HFFc6 (cell line): ENCODE data around the gene PCDH15. TPM values are rescaled to one million over a fixed set of nuclear protein-coding genes. Genes with fewer than 3 reads are reported as not detected.

Experiments used
- DNase-seq: peaks from one replicate; pipeline ENCODE4 v3.0.0-alpha.2; 2018
- H3K27ac Mint-ChIP-seq: 2 replicates; pipeline ENCODE4 v1.8.0; 2020; ENCODE audit warnings: mild to moderate bottlenecking, mixed read lengths
- H3K27me3 Mint-ChIP-seq: 2 replicates; pipeline ENCODE4 v1.8.0; 2021; ENCODE audit warnings: mild to moderate bottlenecking, moderate library complexity, mixed read lengths; ENCODE audit not compliant: insufficient read depth
- H3K36me3 Mint-ChIP-seq: 2 replicates; pipeline ENCODE4 v1.8.0; 2021; ENCODE audit warnings: low read depth, mixed read lengths
- H3K4me1 Mint-ChIP-seq: 2 replicates; pipeline ENCODE4 v1.8.0; 2020; ENCODE audit warnings: low read depth, mixed read lengths
- H3K4me3 Mint-ChIP-seq: 2 replicates; pipeline ENCODE4 v1.8.0; 2020; ENCODE audit warnings: mild to moderate bottlenecking, moderate library complexity, mixed read lengths
- H3K9me3 Mint-ChIP-seq: 2 replicates; pipeline ENCODE4 v1.8.0; 2020; ENCODE audit warnings: mild to moderate bottlenecking, mixed read lengths
- CTCF ChIP-seq: fragments of 200-600 bp; sonication (generic); IDR thresholded peaks from 2 replicates; pipeline ENCODE4 v1.5.0; 2021; ENCODE audit warnings: antibody characterized with exemption, mild to moderate bottlenecking
- long read RNA-seq: library from polyadenylated mRNA; unstranded; transcript quantifications from one replicate; pipeline ENCODE4 v2.0.0, GENCODE V29; 2019
- total RNA-seq, 6 experiments: library from RNA; stranded (reverse); fragmentation: NEBNext Ultra II Directional; extraction: Animal tissue kit (Norgen Biotek cat#: 25700); gene quantifications; 2 replicates in 1 of 6; 3 replicates in 5 of 6; pipeline ENCODE4 v1.2.3, GENCODE V29; 2021

Gene PCDH15
- not detected for total RNA-seq
- long read RNA-seq, result 0 reads

DNA sequence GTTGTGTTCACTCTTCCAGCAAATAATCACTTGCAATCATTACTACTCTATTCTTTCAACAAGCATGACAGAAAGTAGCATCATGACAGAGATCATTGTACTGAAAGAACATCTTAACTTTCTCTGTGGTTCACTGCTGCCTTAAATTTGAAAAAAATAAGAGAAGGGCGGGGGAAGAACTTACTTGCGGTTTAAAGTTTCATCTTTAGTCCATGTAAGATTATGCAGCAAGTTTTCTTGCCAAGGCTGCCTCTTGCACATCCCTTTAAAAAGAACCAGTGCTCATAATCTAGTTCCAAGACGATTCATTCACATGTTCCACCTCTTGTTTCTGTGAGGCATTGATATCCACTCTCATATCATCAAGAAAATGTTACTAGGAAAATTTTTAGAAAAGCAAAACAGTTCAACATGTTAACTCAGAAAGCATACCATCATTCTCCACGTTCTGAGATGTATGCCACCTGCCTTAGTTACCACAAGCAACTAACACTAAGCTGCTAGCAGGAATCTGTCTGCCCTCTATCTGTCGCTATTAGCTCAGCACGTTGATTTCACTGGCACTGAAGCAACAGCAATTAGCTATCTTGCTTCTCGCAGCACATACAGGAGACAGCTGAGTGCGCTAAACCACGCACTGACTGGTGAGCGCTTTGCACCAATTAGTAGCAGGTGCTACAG, at the start of gene PCDH15:
PCDH15 (minus strand) TSS at position 491 of the 681 bp plus-strand sequence. CDS start 136,969 bp downstream, outside the sequence.
- Mint-ChIP-seq H3K4me1 (no peaks in the 10 kb centered on the region), H3K36me3 (no peaks in the 10 kb centered on the region), H3K27me3 (peaks cover 1% of the 10 kb centered on the region; the same call in 1 of the 2 replicates), H3K9me3 (peaks cover 21% of the 10 kb centered on the region), H3K4me3 (no peak within 1 kb of the TSS), H3K27ac (no peak within 1 kb of the TSS)
- TF ChIP-seq CTCF, result no peak
- DNase-seq, result no peak

GRCh38 chr10:54843932-54844331, 42.9 kb upstream of the PCDH15 start:
- Mint-ChIP-seq H3K9me3 (peaks cover 20% of the 10 kb centered on the region), H3K36me3 (no peaks in the 10 kb centered on the region), H3K4me1 (no peaks in the 10 kb centered on the region), H3K27me3 (no peaks in the 10 kb centered on the region), H3K4me3 (no peak overlapping the region), H3K27ac (no peak overlapping the region)
- no peak for DNase-seq
- TF ChIP-seq CTCF, result no peak

GRCh38 chr10:54843085-54843646, 42.1 kb upstream of the PCDH15 start:
- no peaks in the 10 kb centered on the region for H3K36me3 Mint-ChIP-seq
- H3K9me3 Mint-ChIP-seq, result peaks cover 22% of the 10 kb centered on the region
- no peak overlapping the region for H3K4me3 Mint-ChIP-seq
- no peaks in the 10 kb centered on the region for H3K4me1 Mint-ChIP-seq
- no peak for TF ChIP-seq CTCF
- no peak overlapping the region for H3K27ac Mint-ChIP-seq
- no peaks in the 10 kb centered on the region for H3K27me3 Mint-ChIP-seq
- DNase-seq, result no peak

GRCh38 chr10:54837479-54837878, 36.4 kb upstream of the PCDH15 start:
- no peak for TF ChIP-seq CTCF
- H3K36me3 Mint-ChIP-seq, result no peaks in the 10 kb centered on the region

GRCh38 chr10:54833029-54833428, 32.0 kb upstream of the PCDH15 start:
- TF ChIP-seq CTCF, result no peak
- H3K36me3 Mint-ChIP-seq, result no peaks in the 10 kb centered on the region
- H3K4me3 Mint-ChIP-seq, result no peak overlapping the region
- no peak overlapping the region for H3K27ac Mint-ChIP-seq
- DNase-seq, result no peak
- H3K27me3 Mint-ChIP-seq, result no peaks in the 10 kb centered on the region
- H3K4me1 Mint-ChIP-seq, result no peaks in the 10 kb centered on the region
- peaks cover 12% of the 10 kb centered on the region for H3K9me3 Mint-ChIP-seq

More at GRCh38 chr10:54837479-54837878, 36.4 kb upstream of the PCDH15 start:
- Mint-ChIP-seq H3K9me3 (peaks cover 30% of the 10 kb centered on the region), H3K27me3 (no peaks in the 10 kb centered on the region), H3K4me1 (no peaks in the 10 kb centered on the region), H3K4me3 (no peak overlapping the region), H3K27ac (no peak overlapping the region)
- DNase-seq, result no peak
